Fibroblast of the aortic adventitia (primary cell): ENCODE data around the gene PACS2. TPM values are rescaled to one million over a fixed set of nuclear protein-coding genes. Genes with fewer than 3 reads are reported as not detected.
"Not testable (repeated sequence)": the region's sequence is repeated elsewhere in the genome, so short reads cannot be mapped to it uniquely, and the experiment has no call there.

Experiments
- DNase-seq: peaks from one replicate; pipeline ENCODE4 v3.0.0-alpha.2; 2010; ENCODE audit warnings: low read depth
- H3K4me3 ChIP-seq: 2 replicates; pipeline ENCODE4 v1.5.1; 2011; ENCODE audit warnings: low read depth, mild to moderate bottlenecking, control low read depth, low read length, moderate library complexity
- CTCF ChIP-seq: IDR thresholded peaks from 2 replicates; pipeline ENCODE4 v1.5.1; 2011; ENCODE audit warnings: mild to moderate bottlenecking, low read length, control low read depth, inconsistent platforms; ENCODE audit not compliant: insufficient read depth
- total RNA-seq: library from RNA; depleted of rRNA; stranded (reverse); fragments of >200 nt; gene quantifications from 2 replicates; pipeline ENCODE4 v1.2.3, GENCODE V29; 2012; ENCODE audit warnings: low replicate concordance

PACS2 gene
- total RNA-seq, 1 donor, result 48.6 TPM

GRCh38 chr14:105282098-105282725 lies 32.3 kb upstream of the PACS2 start:
- no peak for DNase-seq
- TF ChIP-seq CTCF, result no peak
- no peak overlapping the region for H3K4me3 ChIP-seq

- no peak overlapping the region for H3K4me3 ChIP-seq
- no peak for DNase-seq
- TF ChIP-seq CTCF, result no peak
Observed at GRCh38 chr14:105283028-105283427, 31.5 kb upstream of the PACS2 start.

- DNase-seq, result no peak
- no peak overlapping the region for H3K4me3 ChIP-seq
- TF ChIP-seq CTCF, result no peak
Observed at GRCh38 chr14:105283899-105284298, 30.6 kb upstream of the PACS2 start.

- no peak for TF ChIP-seq CTCF
- no peak for DNase-seq
- H3K4me3 ChIP-seq, result no peak overlapping the region
Observed at GRCh38 chr14:105285174-105285573, 29.4 kb upstream of the PACS2 start.

GRCh38 chr14:105286759-105287144 lies 27.8 kb upstream of the PACS2 start:
- TF ChIP-seq CTCF, result no peak
- no peak overlapping the region for H3K4me3 ChIP-seq
- DNase-seq, result no peak

GRCh38 chr14:105287249-105288102 lies 27.1 kb upstream of the PACS2 start:
- no peak overlapping the region for H3K4me3 ChIP-seq
- no peak for DNase-seq
- TF ChIP-seq CTCF, result no peak

- not testable (repeated sequence) for DNase-seq
Observed at GRCh38 chr14:105288936-105289335, 25.6 kb upstream of the PACS2 start.

More at GRCh38 chr14:105288936-105289335, 25.6 kb upstream of the PACS2 start:
- not testable (repeated sequence) for H3K4me3 ChIP-seq
